Right hindlimb (tissue), 1 donor: ENCODE data around the gene DOK5.
A peak's percentile ranks its signal among the peaks of the same experiment; 100 is the strongest.

Experiments used
- DNase-seq: peaks from one replicate; pipeline ENCODE4 v3.0.0-alpha.2; 2018

The DOK5 gene

DNA sequence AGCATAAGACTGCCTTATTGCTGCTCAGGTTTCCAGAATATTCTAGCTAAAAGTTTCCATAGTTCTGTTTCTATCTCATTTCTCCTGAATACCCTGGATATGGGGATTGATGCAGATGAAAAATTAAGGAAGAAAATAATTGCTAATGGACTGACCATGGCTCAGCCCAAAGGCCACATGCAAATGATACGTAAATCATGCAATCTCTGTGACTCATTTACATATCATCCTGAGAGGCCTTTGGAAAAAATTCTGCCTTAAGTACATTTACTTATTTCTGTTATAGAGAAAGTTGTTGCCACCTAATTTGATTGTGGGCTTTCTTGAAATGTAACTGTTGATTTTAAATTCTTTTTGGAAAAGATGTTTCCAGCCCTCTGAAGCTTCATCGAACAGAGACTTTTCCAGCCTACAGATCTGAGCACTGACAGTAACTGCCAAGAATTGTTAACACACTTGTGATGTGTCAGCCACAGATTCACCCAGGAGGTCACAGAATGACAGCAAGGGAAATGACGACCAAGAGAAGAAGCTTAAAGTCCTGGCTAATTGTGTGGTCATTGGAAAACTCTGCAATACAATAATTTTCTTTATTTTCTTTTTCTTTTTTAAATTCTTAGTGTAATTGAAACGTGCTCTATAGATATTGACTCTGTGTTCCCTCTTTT lies 174.8 kb downstream of the DOK5 start:
- DNase-seq: no peak

GRCh38 chr20:54651252-54651651 lies 175.9 kb downstream of the DOK5 start:
- no peak for DNase-seq

DNA sequence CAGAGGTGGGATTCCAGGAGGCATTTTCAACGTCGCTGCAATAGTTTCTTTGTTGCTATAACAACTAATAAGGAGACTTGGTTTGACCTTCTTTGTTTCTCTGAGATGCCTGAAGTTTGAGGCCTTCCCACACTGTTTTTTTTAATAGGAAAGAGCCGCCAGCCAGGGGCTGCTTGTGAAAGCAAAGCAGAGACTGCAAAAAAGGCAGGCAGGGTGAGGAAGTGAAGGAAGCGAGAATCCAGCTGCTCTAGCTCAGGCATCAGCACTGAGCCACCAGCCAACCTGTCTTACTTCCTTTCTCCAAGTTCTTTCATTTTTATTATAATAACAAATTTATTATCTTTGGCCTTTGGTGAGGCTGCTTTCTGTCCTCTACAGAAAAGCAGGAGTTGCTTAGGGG lies 179.1 kb downstream of the DOK5 start:
- DNase-seq: no peak

DNA sequence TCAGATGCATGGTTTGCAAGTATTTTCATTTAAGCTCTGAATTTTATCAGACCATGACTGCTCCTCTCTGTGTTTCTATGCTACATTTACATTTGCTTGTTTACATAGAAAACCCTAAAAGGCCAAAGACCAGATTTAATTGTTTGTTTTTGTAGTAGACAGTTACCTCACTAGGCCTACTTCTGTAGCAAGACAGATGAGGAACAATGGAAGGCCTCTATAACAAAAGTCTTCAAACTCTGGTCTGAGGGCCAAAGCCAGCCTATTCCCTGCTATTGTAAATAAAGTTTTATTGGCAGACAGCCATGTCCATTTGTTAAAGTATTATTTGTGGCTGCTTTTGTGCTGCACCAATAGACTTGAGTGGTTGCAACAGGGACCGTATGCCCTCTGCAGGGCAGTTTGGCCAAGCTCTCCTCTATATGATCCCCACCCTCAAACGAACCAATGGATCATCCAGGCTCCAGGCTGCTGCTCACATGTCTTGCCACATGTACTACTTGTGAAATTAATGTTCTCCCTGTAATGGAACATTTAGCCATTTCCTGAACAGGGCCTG lies 182.0 kb downstream of the DOK5 start:
- no peak for DNase-seq

GRCh38 chr20:54658525-54658924 lies 183.1 kb downstream of the DOK5 start:
- DNase-seq: no peak

GRCh38 chr20:54661265-54661664 lies 185.9 kb downstream of the DOK5 start:
- no peak for DNase-seq

- DNase-seq: no peak
These were observed 186.6 kb downstream of the DOK5 start for GRCh38 chr20:54661880-54662465.

GRCh38 chr20:54665812-54666211 lies 190.4 kb downstream of the DOK5 start:
- no peak for DNase-seq

DNA sequence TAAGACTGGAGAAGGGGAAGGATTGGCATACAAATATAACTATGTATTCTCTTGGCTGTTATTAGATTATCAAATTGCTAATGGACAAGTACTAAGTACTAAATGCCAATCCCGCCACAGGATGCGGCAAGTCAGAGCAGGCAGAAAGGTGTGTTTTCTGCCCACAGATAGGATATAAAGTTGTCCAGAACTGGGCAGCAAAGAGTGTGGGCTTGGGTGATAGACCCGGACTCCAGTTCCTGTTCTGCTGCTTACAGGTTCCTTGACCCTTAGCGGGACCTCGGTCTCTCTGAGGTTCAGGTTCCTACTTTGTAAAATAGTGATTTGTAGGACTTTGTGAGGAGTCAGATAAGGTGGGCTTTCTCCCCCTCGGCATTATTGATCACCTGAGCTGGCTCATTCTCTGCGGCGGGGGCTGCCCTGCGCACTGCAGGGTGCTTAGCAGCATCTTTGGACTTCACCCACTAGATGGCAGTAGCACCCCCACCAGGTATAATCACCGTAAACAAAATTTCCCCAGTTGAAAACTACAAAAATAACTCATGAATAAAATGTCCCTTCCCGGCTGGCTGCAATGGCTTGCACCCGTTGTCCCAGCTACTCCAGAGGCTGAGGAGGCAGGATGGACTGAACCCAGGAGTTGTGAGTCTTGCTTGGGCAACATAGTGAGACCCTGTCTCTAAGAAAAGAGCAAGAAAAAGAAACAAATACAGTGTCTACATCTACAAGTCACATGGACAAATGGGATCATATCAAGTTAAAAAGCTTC lies 193.1 kb downstream of the DOK5 start:
- DNase-seq: no peak

DNA sequence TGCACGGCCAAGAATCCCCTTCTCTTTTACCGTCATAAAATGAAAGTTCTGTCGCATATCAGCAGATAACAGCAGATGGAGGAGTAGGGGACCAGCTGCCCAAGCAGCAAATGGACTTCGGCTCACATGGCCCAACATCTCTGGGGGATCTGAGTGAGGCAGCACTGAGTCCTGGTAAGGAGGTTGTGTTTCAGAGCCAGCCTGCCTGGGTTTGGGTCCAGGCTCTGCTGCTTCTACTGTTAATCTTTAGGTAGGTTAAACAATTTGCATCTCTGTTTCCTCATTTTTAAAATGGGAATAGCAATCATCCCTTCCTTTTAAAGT lies 193.6 kb downstream of the DOK5 start:
- no peak for DNase-seq

DNA sequence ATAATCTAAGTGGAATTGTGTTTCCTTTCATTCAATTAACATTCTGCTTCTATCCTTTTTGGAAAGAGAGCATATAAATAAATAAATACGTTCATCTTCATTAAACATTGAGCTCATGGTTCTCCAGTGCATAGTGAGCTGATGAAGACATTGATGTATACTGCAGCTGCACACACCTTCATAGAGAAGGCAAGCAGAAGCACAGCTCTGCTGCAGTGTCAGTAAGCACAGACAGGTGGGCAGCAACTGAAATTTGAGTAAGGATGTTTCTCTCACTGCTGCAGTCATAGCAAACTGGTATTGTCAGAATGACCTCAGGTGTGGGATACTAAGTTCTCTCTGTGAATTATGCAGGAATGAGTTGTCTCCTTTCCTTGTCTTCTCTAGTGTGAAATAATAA lies 202.9 kb downstream of the DOK5 start:
- DNase-seq: no peak

DNA sequence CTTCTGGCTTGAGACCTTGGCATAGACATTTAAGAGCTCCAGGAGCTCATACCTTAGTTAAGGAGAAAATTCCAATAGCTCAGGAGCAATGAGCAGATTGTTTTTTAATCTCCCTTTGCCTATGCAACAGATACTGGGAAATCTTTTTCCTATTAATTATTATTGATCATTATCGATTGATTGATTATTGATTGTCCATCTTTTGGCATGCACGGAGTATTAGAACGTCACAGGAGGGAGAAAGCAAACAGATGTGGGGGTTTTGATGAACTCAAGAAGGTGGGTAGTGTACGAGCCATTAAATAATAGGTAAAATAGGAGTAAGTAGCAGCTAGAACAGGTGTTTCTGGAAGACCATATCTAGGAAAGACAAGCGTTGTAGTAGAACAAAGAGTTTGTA lies 205.0 kb downstream of the DOK5 start:
- no peak for DNase-seq

DNA sequence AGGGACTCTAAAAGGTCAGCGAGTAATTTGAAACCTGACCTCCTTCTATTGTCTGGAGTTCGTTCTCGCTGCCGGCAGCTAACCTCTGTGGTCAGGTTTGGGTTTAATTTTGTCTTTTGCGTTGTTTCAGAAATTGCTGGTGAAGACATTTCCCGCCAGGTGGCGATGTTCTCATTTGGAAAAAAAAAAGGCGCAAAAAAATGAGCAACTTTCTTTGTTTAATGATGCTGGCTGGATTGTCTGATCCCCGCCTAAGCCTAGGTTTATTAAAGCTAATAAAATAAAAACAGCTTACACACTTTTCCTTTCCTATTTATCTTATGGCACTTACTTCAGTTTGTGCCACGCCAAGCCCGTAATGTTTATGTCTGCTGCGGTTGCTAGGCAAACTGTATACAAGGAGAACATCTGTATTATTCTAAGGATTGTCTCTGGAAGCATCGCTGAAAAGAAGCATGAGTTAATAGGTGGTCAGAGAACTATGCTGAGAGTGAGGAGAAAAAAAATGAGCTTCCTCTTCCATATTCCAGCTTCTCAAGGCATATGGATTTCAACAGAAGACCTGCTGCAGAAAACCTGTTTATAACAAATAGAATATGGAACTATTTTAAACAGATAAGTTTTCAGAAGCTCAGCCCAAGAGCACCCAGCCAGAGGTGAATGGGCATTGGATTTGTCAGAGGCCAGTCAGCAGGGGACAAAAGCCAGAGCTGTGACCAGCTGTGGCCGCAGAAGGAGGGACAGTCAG lies 205.7 kb downstream of the DOK5 start:
- DNase-seq: peak; percentile 67

- no peak for DNase-seq
These were observed 206.5 kb downstream of the DOK5 start for GRCh38 chr20:54681869-54682268.

GRCh38 chr20:54688476-54688875 lies 213.1 kb downstream of the DOK5 start:
- DNase-seq: no peak

- DNase-seq: no peak
These were observed 214.9 kb downstream of the DOK5 start for GRCh38 chr20:54690323-54690722.

DNA sequence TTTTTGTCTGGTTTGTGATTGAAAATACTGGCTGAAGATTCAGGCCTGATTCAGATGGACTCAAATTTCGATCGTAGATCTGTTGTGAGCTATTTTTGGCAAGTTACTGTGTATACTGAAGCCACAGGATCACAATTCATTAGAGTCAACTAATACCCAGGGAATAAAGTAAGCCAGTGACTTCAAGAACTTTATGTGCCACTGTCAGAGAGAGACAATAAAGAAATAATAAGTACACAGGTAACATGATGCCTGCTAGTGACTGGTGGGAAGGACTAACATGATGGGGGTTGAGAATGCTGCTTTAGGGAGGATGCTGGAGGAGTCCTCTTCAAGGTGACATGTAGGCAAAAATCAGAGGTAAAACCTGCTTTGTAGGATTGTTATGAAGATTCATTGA lies 215.9 kb downstream of the DOK5 start:
- no peak for DNase-seq

GRCh38 chr20:54692168-54692887 lies 216.9 kb downstream of the DOK5 start:
- DNase-seq: no peak

- DNase-seq: no peak
These were observed 219.1 kb downstream of the DOK5 start for GRCh38 chr20:54694516-54694915.

DNA sequence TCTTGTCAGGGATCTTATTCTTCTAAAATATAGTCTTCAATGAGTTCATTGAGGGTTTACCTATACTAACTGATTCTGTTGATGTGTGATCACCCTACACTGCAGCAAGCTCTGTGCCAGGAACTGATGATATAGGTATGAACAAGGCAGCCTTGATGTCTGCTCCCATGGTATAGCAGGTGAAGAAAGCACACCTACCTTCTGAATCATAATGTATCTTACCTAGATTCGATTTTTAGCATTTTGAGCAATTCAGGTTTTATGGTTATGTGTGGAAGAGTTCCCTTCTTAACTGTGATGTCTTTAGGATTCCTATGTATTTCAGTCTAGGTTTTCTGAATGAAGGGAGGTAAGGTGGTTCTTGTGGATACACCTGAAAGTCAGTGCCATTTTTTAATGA lies 223.0 kb downstream of the DOK5 start:
- no peak for DNase-seq
